Neutrophil (primary cell): ENCODE measurements around the gene NEU4.

Source experiments
- H3K27ac ChIP-seq: fragments of 200-600 bp; sonication (generic); 2 replicates; pipeline ENCODE4 v1.5.1; 2016; ENCODE audit warnings: mild to moderate bottlenecking, moderate library complexity
- H3K27me3 ChIP-seq: fragments of 200-600 bp; sonication (generic); 2 replicates; pipeline ENCODE4 v1.6.0; 2016; ENCODE audit warnings: mild to moderate bottlenecking
- H3K36me3 ChIP-seq: fragments of 200-600 bp; sonication (generic); 2 replicates; pipeline ENCODE4 v1.5.1; 2017
- H3K4me1 ChIP-seq, 2 experiments: fragments of 200-600 bp in 1 of 2; sonication (generic) in 1 of 2; 1 replicate in 1 of 2; 2 replicates in 1 of 2; pipeline versions ENCODE4 v1.5.1 to v1.6.1; 2013 to 2016; ENCODE audit warnings: low read depth in 1 of 2, low read length in 1 of 2, mild to moderate bottlenecking in 1 of 2, moderate library complexity in 1 of 2; ENCODE audit not compliant: control insufficient read depth in 1 of 2, insufficient read depth in 1 of 2
- H3K4me3 ChIP-seq, 2 experiments: fragments of 200-600 bp in 1 of 2; sonication (generic) in 1 of 2; 1 replicate in 1 of 2; 2 replicates in 1 of 2; pipeline ENCODE4 v1.5.1; 2013 to 2016; ENCODE audit warnings: low read depth in 1 of 2, low read length in 1 of 2, mild to moderate bottlenecking in 1 of 2, moderate library complexity in 1 of 2
- H3K9me3 ChIP-seq: fragments of 200-600 bp; sonication (generic); 2 replicates; pipeline ENCODE4 v1.5.1; 2016
- CTCF ChIP-seq: fragments of 200-600 bp; sonication (generic); IDR thresholded peaks from 2 replicates; pipeline ENCODE4 v1.5.1; 2016; ENCODE audit warnings: antibody characterized with exemption

NEU4 gene

GRCh38 chr2:241857041-241857541 lies 48.1 kb downstream of the NEU4 start:
- no peaks in the 10 kb centered on the region for H3K4me1 ChIP-seq
- no peaks in the 10 kb centered on the region for H3K9me3 ChIP-seq
- TF ChIP-seq CTCF = no peak
- H3K36me3 ChIP-seq = no peaks in the 10 kb centered on the region
- no peak overlapping the region for H3K4me3 ChIP-seq
- H3K27ac ChIP-seq = no peak overlapping the region
- peaks cover 35% of the 10 kb centered on the region for H3K27me3 ChIP-seq

- Histone ChIP-seq H3K36me3 (no peaks in the 10 kb centered on the region), H3K27ac (no peak overlapping the region), H3K4me1 (no peaks in the 10 kb centered on the region), H3K27me3 (peaks cover 41% of the 10 kb centered on the region), H3K4me3 (no peak overlapping the region), H3K9me3 (no peaks in the 10 kb centered on the region)
- no peak for TF ChIP-seq CTCF
Measured at GRCh38 chr2:241857572-241858121, 48.7 kb downstream of the NEU4 start.

- TF ChIP-seq CTCF = no peak
- Histone ChIP-seq H3K36me3 (no peaks in the 10 kb centered on the region), H3K27ac (no peak within 1 kb of the TSS), H3K4me1 (no peaks in the 10 kb centered on the region), H3K9me3 (no peaks in the 10 kb centered on the region), H3K27me3 (peaks cover 48% of the 10 kb centered on the region), H3K4me3 (no peak within 1 kb of the TSS)
Measured at GRCh38 chr2:241858206-241859016, 49.4 kb downstream of the NEU4 start, which contains the start of gene PDCD1. Gene PDCD1 (minus strand): TSS chr2:241858894. CDS start chr2:241858838, 56 bp downstream.

GRCh38 chr2:241859017-241859435 lies 50.0 kb downstream of the NEU4 start:
- H3K36me3 ChIP-seq = no peaks in the 10 kb centered on the region
- H3K4me1 ChIP-seq = no peaks in the 10 kb centered on the region
- no peak overlapping the region for H3K4me3 ChIP-seq
- H3K9me3 ChIP-seq = no peaks in the 10 kb centered on the region
- TF ChIP-seq CTCF = no peak
- H3K27me3 ChIP-seq = peaks cover 54% of the 10 kb centered on the region
- H3K27ac ChIP-seq = no peak overlapping the region

GRCh38 chr2:241859436-241860183 lies 50.6 kb downstream of the NEU4 start:
- no peak for TF ChIP-seq CTCF
- H3K36me3 ChIP-seq = no peaks in the 10 kb centered on the region
- no peak overlapping the region for H3K4me3 ChIP-seq
- peaks cover 58% of the 10 kb centered on the region for H3K27me3 ChIP-seq
- no peaks in the 10 kb centered on the region for H3K4me1 ChIP-seq
- no peak overlapping the region for H3K27ac ChIP-seq
- no peaks in the 10 kb centered on the region for H3K9me3 ChIP-seq
